Measurements from ENCODE around the gene MSI2.
A peak's percentile ranks its signal among the peaks of the same experiment; 100 is the strongest.

The MSI2 gene

DNA sequence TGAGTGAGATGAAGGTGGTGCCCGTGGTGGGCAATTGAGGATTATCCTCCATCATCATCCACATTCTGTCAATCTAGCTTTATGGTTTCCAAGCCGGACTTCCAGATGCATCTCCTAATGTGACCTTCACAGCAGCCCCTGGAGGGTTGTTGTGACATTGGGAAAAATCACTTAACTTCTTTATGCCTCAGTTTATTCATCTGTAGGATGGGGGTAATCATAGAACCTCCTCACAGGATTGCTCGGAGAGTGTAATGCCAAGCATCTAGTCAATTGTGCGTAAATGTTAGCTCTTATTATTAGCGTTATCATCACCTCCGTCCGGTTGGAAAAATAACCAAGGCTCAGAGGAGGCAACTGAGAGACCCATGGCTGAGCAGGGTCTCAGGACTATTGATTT is 274.8 kb downstream of the MSI2 start:
- DNase-seq (ENCODE audit: low read depth) = no peak
- no peak overlapping the region for H3K4me3 ChIP-seq (ENCODE audit: low read depth, low read length)
- TF ChIP-seq, protein P1, sequence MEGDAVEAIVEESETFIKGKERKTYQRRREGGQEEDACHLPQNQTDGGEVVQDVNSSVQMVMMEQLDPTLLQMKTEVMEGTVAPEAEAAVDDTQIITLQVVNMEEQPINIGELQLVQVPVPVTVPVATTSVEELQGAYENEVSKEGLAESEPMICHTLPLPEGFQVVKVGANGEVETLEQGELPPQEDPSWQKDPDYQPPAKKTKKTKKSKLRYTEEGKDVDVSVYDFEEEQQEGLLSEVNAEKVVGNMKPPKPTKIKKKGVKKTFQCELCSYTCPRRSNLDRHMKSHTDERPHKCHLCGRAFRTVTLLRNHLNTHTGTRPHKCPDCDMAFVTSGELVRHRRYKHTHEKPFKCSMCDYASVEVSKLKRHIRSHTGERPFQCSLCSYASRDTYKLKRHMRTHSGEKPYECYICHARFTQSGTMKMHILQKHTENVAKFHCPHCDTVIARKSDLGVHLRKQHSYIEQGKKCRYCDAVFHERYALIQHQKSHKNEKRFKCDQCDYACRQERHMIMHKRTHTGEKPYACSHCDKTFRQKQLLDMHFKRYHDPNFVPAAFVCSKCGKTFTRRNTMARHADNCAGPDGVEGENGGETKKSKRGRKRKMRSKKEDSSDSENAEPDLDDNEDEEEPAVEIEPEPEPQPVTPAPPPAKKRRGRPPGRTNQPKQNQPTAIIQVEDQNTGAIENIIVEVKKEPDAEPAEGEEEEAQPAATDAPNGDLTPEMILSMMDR (IDR thresholded peaks at IDR 0.05; ENCODE audit: control insufficient read depth, extremely low read depth, insufficient read depth) = no peak

DNA sequence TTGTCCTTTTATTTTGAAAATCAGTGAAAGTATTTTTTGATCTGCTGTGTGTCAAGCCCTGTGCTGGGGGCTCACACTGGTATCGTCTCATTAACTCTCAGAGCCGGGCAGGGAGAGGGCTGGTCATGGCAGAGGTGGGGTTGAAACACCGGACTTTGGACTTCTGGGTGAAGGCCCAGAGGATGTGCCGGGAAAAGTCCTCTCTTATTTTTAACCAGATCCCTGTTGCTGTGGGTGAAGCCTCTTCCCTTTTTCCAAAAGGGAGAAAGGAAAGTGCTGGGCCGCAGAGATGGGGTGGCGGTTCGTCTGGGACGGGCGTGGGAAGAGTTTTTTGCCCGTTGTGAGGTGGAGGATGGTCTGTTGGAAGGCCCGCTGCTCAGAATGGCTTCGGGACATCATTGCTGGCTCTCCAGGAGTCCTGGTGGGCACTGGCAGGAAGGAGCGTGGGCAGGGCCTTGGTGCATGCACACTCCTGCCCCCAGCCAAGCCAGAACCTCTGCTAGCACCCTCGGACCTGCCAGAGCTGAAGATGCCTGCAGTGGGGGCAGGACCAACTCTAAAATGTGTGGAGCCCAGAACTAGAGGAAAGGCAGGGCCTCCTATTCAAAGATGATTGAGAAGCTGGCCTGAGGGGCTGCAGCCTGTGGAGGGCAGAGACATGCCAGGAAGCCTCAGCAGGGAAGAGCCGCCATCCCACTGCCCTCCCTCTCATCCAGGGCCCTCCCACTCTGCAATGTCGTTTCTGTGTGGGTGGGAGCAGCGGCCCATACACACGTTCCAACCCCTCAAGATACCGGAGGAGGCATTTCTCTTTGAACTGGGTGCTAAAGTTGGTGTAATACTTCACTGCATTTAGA is 275.6 kb downstream of the MSI2 start:
- no peak overlapping the region for H3K4me3 ChIP-seq (ENCODE audit: low read depth, low read length)
- TF ChIP-seq, protein P1 (IDR thresholded peaks at IDR 0.05; ENCODE audit: control insufficient read depth, extremely low read depth, insufficient read depth) = no peak
- no peak for DNase-seq (ENCODE audit: low read depth)

DNA sequence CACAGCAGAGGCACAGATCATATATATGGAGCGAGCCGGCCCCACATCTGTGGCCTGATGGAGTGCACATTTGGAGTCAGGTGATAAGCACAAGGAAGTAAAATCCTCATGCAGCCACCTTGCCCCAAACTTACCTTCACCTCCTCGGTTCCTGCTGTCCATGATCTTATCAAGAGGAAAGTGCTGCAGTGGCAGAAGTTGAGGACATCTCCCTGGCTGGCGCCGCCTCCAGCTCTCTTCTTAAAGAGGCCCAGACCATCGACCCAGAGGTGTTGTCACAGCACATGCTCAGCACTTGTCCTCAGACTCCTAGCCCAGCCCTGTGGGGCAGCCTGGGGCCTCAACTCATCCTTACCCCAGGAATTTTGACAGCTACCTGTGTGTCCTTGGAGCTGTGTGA is 276.2 kb downstream of the MSI2 start:
- TF ChIP-seq, protein P1 (IDR thresholded peaks at IDR 0.05; ENCODE audit: control insufficient read depth, extremely low read depth, insufficient read depth) = no peak
- peak; percentile 10 for DNase-seq (ENCODE audit: low read depth)
- no peak overlapping the region for H3K4me3 ChIP-seq (ENCODE audit: low read depth, low read length)

DNA sequence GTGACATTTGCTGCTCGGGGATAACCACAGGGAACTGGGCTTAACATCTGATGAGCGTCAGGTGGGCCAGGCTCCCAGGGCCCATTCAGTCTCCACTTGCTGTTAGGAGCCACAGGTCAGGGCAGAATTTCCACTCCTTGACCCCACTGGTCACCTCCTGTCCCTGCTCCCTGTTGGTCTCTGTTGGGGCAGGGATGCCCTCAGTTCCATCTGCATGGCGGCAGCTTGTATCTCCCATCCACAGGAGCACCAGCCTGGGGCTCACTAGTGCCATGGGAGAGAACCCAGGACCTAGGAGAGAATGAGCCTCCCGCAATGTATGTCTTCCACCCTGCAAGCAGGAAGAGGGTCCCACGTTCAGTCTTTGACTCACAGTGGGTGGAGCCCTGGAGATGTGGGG is 276.6 kb downstream of the MSI2 start:
- H3K4me3 ChIP-seq (ENCODE audit: low read depth, low read length) = no peak overlapping the region
- no peak for DNase-seq (ENCODE audit: low read depth)
- TF ChIP-seq, protein P1 (IDR thresholded peaks at IDR 0.05; ENCODE audit: control insufficient read depth, extremely low read depth, insufficient read depth) = no peak

DNA sequence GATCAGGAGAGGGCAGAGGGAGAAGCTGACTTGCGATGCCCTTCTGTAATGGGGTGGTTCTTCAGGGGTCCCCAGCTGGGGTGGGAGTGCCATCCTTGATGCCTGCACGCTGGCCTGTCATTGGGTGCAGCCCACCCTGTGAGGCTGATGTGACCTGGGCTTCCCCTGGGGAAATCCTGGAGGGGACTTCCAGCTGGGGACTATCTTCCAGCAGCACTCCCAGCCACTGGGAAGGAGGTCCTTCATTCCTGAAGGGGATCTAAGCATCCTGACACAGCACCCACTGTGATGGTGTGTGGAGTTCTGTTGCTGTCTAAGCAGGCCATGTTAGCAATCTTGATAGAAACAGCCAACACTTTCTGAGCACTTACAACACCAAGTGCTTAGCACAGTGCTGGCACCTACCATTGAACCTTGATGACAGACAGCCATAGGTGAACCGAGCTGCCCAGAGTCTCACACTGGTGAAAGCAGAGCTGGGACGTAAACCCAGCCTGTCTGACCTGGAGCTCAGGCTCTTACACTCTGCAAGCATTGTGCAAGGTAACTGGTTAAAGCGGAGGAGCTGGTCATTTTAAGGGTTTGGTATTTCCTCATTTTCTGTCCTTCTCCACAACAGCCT is 277.5 kb downstream of the MSI2 start:
- H3K4me3 ChIP-seq (ENCODE audit: low read depth, low read length) = no peak overlapping the region
- TF ChIP-seq, protein P1 (IDR thresholded peaks at IDR 0.05; ENCODE audit: control insufficient read depth, extremely low read depth, insufficient read depth) = no peak
- no peak for DNase-seq (ENCODE audit: low read depth)

DNA sequence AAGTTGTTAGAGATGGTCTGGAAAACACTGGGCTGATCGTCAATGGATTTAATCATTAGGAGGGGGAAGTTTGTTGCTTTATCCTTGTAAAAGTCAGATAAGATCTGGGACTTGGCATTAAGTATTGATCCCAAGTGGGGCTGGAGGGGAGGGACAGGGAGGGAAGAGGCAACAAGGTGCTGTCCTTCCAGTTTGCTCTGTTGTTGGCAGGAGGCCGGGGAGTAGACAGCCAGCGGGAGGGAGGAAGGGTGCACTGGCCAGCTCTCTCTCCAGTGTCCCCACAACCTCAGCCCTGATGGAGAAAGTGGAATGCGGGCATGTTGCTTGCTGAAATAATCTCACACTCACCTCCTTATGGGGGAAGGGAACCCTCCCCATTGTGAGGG is 278.5 kb downstream of the MSI2 start:
- H3K4me3 ChIP-seq (ENCODE audit: low read depth, low read length) = peak overlapping the region; percentile 14; the same call in 1 of the 2 replicates
- TF ChIP-seq, protein P1 (IDR thresholded peaks at IDR 0.05; ENCODE audit: control insufficient read depth, extremely low read depth, insufficient read depth) = no peak
- DNase-seq (ENCODE audit: low read depth) = peak; percentile 95

Data from LNCaP clone FGC (cell line).